HG03066 (cell line): ENCODE data around the gene BIRC7.

Source experiments
- ATAC-seq: cut with Tn5 transposase; IDR thresholded peaks from one replicate; pipeline ENCODE4 v1.9.1; 2021; ENCODE audit warnings: low read depth; ENCODE audit not compliant: unreplicated experiment

The BIRC7 gene

GRCh38 chr20:63278661-63279060 lies 43.0 kb downstream of the BIRC7 start:
- no peak for ATAC-seq

GRCh38 chr20:63279931-63280330 lies 44.2 kb downstream of the BIRC7 start:
- no peak for ATAC-seq

GRCh38 chr20:63280371-63280770 lies 44.7 kb downstream of the BIRC7 start:
- no peak for ATAC-seq

DNA sequence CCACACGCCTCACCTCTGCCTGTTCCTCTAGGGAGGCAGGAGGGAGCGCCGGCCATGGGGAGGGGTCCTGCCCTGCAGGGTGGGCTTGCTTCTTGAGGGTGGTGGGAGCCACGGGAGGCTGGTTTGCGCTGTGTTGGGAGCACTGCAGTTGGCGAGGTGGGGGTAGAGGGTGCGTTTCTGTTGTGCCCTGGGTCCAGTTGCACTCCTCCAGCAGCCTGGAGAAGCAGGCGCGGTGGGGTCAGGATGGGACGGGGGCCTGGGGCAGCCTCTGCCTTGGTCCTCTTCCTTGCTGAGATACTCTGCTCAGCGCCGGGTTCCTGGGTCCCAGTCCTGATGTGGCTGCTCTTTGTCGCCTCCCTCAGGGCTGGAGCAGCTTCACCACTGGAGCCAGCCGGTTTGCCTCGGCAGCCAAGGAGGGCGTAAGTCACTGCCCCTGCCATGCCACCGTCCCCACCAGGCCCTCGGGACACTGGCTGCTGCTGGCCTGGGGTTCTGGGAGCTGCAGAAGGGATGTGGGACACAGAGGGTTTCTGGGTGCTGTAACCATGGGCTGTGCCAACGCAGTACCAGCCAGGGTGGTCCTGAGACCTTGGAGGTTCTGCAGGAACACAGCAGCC lies 45.3 kb downstream of the BIRC7 start:
- ATAC-seq = no peak

DNA sequence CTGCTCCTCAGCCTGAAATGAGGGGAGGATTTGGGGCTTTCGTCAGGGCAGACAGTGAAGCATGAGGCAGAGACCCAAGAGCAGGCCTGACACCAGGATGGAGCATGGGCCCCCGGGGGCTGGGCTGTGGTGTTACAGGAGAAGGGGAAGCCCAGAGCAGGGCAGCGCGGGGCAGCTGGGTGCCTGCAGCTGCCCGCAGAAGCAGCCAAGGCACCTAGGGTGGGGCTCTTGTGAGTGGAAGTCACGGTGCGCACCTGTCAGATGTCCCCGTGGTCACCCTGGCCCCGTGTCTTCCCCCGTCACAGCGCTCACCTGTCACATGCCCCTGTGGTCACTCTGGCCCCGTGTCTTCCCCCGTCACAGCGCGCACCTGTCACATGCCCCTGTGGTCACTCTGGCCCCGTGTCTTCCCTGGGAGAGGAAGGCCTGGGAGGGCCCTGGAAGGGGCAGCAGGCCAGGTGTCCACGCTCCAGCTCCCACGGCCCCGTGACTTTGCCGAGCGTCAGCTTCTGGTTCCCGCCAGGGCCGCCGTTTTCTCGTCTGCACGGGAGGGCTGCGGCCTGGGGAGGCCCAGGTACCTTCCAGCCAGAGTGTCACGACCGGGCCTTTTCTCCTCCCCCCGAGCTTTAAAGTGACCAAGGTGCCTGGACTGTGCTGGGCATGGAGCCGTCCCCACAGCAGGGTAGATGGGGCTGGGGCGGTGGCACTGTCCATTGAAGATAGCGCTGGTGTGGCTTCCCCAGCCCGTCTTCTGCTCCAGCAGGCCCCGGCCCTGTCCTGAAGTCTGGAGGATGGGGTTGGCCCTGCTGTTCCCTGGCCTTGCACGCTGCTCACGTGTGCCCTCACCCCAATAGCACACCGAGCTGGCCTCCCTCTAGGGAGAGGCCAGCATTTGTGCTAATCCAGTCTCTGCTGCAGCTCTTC lies 46.3 kb downstream of the BIRC7 start:
- ATAC-seq = no peak

GRCh38 chr20:63282946-63283345 lies 47.2 kb downstream of the BIRC7 start:
- ATAC-seq = no peak

DNA sequence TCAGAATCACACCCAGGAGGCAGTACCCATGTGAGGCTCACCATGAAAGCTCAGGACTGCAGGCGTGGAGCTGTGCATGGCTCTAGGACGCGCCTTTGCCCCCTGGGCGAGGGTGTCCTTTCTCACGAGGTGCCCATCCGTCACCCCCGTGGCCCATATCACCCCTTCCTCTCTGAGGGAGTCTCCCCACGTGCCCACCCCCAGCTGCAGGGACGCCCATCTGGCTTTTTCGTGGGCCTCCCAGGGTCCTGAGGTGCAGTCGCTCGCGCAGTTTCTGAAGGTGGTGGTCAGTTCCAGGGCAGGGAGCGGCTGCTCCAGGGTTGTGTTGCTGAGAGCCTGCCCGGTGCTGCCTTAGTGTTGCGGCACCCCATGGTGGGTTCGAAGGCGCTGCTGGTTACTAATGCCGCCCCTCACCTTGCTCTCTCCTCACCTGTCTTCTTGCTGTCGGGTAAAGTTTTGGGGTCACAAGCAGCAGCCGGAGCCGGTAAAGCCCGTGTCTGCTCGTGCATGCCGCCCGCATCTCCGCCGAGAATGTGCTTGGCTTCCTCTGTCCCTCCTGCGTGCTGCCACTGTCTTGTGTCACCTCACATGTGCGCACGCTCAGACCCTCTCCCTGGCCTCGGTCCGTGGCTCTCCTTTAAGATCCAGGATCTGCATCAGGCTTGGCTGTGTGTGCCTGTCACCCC lies 47.8 kb downstream of the BIRC7 start:
- no peak for ATAC-seq

DNA sequence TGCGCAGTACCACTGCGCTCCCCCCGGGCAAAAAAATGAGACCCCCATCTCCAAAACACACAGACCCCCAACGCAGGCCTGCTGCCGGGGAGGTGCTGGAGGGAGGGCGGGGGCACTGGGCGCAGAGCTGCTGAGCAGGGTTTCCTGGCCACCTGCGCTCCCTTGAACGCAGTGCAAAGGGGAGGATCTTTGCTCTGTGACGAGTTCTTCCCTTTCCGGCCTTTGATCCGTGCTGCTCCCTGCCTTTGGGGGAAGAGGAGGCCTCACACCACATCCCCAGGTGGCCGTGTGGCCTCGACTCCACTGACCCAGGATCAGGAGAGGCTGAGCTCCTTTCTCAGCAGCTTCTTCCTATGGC lies 48.4 kb downstream of the BIRC7 start:
- ATAC-seq = no peak

DNA sequence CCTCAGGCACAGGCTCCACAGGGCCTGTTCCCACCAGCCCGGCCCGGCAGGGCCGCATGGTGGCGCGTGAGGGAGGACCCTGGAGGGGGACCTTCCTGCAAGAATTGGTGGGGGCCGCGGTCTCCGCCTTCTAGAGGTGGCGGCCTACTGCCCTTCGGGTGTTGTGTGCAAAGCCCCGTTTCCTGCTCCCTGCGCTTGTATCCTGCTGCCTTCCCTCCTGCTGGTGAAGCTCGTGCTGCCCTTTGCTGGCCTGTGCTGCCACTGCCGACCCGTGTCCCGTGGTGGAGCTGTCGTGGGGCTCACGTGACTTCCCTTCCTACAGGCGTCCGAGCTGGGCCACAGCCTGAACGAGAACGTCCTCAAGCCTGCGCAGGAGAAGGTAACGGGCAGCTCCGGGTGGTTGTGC lies 48.8 kb downstream of the BIRC7 start:
- ATAC-seq = no peak

DNA sequence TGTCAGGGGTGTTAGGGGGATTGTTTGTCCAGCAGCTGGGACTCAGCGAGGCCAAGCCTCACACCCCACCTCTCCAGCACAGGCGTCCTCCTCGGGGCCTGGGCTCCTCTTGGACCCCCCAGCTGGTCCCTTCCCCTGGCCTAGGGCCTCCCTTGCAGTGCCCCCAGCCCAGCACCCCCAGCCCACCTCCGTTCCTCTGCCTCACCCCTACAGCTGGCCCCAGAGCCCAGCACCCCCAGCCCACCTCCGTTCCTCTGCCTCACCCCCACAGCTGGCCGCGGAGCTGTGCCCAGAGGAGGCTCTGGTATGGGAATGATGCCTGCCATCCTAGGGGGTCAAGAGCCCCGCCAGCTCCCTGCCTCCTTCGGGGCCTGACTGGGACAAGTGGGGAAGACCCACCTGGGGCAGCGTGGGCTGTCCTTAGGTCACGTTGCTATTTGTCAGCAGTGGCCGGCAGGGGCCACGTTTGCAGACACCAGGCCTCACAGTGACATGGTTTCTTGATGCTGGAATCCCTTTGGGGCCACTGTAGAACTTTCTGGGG lies 49.3 kb downstream of the BIRC7 start:
- ATAC-seq = no peak

- no peak for ATAC-seq
Measured at GRCh38 chr20:63285636-63286615, 50.2 kb downstream of the BIRC7 start.

GRCh38 chr20:63286781-63287696 lies 51.3 kb downstream of the BIRC7 start:
- no peak for ATAC-seq

DNA sequence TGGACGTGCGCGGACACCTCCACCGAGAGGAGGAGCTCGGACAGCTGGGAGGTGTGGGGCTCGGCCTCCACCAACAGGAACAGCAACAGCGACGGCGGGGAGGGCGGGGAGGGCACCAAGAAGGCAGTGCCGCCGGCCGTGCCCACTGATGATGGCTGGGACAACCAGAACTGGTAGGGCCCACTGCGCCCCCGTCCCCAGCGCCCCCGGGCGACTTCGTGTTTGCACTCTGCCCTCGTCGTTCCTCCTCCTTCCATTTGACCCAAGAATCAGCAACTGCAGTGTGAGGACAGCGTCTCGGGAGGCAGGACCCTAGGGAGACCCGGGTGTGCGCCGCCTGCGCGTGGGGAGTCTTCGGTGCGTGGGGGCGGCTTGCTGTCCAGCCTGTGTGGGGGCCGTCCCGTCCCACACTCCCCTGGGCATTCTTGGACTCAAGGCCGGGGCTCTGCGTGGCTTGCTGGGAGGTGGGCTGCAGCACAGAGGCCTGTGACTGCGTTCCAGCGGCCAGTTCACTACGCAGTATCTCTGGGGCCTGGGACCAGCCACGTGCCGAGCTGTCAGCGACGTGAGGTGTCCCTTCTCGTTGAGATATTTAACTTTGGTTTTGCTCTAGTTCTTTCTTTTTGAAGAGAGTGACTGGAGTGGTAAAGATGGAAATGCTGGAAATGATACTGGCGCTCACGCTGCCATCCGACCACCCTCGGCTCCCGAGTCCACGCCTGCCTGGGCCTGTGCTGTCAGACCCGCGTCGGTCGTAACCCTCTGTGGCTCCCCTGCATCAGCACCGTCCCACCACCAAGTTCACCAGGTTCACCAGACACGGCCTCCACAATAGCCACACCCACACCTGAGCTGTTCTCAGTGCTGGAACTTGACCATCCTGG lies 52.2 kb downstream of the BIRC7 start:
- no peak for ATAC-seq

DNA sequence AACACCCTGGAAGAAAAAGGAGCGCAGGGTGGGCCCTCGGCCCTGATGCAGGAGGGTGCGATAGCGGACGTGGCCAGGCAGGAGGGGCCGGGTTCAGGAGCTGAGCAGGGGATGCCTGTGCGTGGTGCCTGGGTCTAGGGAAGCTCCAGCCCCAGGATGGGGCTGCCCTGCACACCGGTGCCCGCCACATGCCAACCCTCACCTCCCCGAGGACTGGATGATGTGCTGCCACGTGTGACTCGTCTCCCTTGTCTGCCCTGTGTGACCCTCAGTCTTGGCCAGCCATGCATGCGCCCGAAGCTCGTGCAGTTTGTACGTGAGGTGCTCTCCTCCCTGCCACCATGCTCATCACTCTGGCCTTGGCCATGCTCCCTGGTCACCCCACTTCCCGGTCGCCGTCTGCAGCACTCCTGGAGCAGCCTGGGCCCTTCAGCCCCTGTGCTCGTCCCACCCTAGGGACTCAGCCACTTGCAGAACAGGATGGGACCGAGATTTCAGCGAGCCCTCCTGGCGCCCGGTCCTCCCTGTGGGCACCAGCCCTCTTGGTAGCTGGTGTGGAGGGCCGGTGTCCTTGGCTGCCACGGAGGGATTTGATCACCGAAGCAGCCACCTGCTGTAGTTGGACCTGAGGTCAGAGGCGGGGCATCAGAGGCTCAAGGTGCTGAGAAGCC lies 53.0 kb downstream of the BIRC7 start:
- no peak for ATAC-seq

GRCh38 chr20:63289311-63290135 lies 53.8 kb downstream of the BIRC7 start:
- ATAC-seq = no peak
